HCT116 (cell line): Measurements from ENCODE around the gene GRHL1. TPM values are rescaled to one million over a fixed set of nuclear protein-coding genes. Genes with fewer than 3 reads are reported as not detected.

Experiments
- ATAC-seq: fragments of 200-7000 bp; cut with Tn5 transposase; 2 replicates; pipeline ENCODE4 v1.9.1; 2020; ENCODE audit warnings: mild to moderate bottlenecking, moderate library complexity
- BruUV-seq: library from RNA; stranded (reverse); fragments of 400-500 nt; replicated peaks from 2 replicates; lab custom pipeline; 2021; lab: Mats Ljungman, UMichigan
- CTCF ChIA-PET: fragments of 300-600 bp; sonication (Branson Sonifier 250); formaldehyde crosslinking; loops from one replicate; lab custom pipeline; 2021; ENCODE audit warnings: antibody characterized with exemption; lab: Charles Lee
- POLR2A ChIA-PET: fragments of 300-600, 350-600 bp; sonication (Branson Sonifier 250); formaldehyde crosslinking; loops from one replicate; lab custom pipeline; 2021; ENCODE audit warnings: antibody characterized with exemption; lab: Charles Lee
- RAD21 ChIA-PET, 2 experiments: fragments of 300-600 bp; sonication (Branson Sonifier 250); formaldehyde crosslinking; loops; one replicate each; lab custom pipeline; 2023; ENCODE audit warnings: low total read pairs in 2 of 2; ENCODE audit not compliant: uncharacterized antibody in 2 of 2, unreplicated experiment in 2 of 2, low non-redundant PET in 1 of 2; lab: Charles Lee
- DNase-seq: peaks from one replicate; pipeline ENCODE4 v3.0.0-alpha.2; 2010; ENCODE audit warnings: low read depth, low spot score
- H2AFZ ChIP-seq: fragments of 200-600 bp; shearing (Covaris generic), sonication (generic); 2 replicates; pipeline ENCODE4 v1.6.1; 2017; ENCODE audit warnings: low read depth, mixed run types, mixed read lengths, antibody characterized with exemption, low read length; ENCODE audit not compliant: poor library complexity, severe bottlenecking
- H3K27ac ChIP-seq: 2 replicates; pipeline ENCODE4 v1.5.1; 2012; ENCODE audit warnings: low read depth, low read length
- H3K27me3 ChIP-seq: fragments of 200-600 bp; sonication (generic); 2 replicates; pipeline ENCODE4 v1.6.1; 2016; ENCODE audit warnings: mixed run types, low read length, mixed read lengths; ENCODE audit not compliant: insufficient read depth
- H3K36me3 ChIP-seq, 2 experiments: fragments of 200-500 bp in 1 of 2; fragments of 200-600 bp in 1 of 2; sonication (Bioruptor generic) in 1 of 2; sonication (generic) in 1 of 2; 2 replicates each; pipeline versions ENCODE4 v1.5.1 to v1.6.1; 2014 to 2016; ENCODE audit warnings: low read length in 2 of 2, inconsistent platforms in 1 of 2, mixed read lengths in 1 of 2, mixed run types in 1 of 2; ENCODE audit not compliant: insufficient read depth in 2 of 2, control insufficient read depth in 1 of 2
- H3K4me1 ChIP-seq, 2 experiments: fragments of 200-600 bp in 1 of 2; sonication (generic) in 1 of 2; 2 replicates each; pipeline versions ENCODE4 v1.5.1 to v1.6.1; 2012 to 2017; ENCODE audit warnings: low read length in 2 of 2, inconsistent platforms in 1 of 2, mild to moderate bottlenecking in 1 of 2, mixed read lengths in 1 of 2, mixed run types in 1 of 2, moderate library complexity in 1 of 2; ENCODE audit not compliant: insufficient read depth in 2 of 2, control insufficient read depth in 1 of 2
- H3K4me2 ChIP-seq: fragments of 200-600 bp; sonication (generic); 2 replicates; pipeline ENCODE4 v1.6.1; 2017; ENCODE audit warnings: mixed run types, low read length, mixed read lengths
- H3K4me3 ChIP-seq, 2 experiments: fragments of 200-600 bp in 1 of 2; sonication (generic) in 1 of 2; replicated peaks in 1 of 2; 2 replicates each; pipeline ENCODE4 v1.5.1; 2011 to 2016; ENCODE audit warnings: low read length in 2 of 2, control low read depth in 1 of 2, low read depth in 1 of 2, mild to moderate bottlenecking in 1 of 2, mixed read lengths in 1 of 2, mixed run types in 1 of 2
- H3K79me2 ChIP-seq: fragments of 200-600 bp; sonication (generic); 2 replicates; pipeline ENCODE4 v1.6.1; 2017; ENCODE audit warnings: mild to moderate bottlenecking, mixed run types, low read length, moderate library complexity, mixed read lengths; ENCODE audit not compliant: insufficient read depth
- H3K9ac ChIP-seq: fragments of 200-600 bp; sonication (generic); 2 replicates; pipeline ENCODE4 v1.6.1; 2016; ENCODE audit warnings: low read length, mixed read lengths
- H3K9me2 ChIP-seq: fragments of 200-600 bp; sonication (generic), shearing (Covaris generic); 2 replicates; pipeline ENCODE4 v1.6.1; 2017; ENCODE audit warnings: mixed run types, mild to moderate bottlenecking, moderate library complexity; ENCODE audit not compliant: insufficient read depth
- H3K9me3 ChIP-seq, 2 experiments: fragments of 200-500 bp in 1 of 2; fragments of 200-600 bp in 1 of 2; sonication (Bioruptor generic) in 1 of 2; sonication (generic) in 1 of 2; 2 replicates each; pipeline ENCODE4 v1.6.1; 2014 to 2017; ENCODE audit warnings: low read length in 2 of 2, mixed read lengths in 2 of 2, inconsistent platforms in 1 of 2, low read depth in 1 of 2, mild to moderate bottlenecking in 1 of 2, mixed run types in 1 of 2, moderate library complexity in 1 of 2; ENCODE audit not compliant: control insufficient read depth in 1 of 2, insufficient read depth in 1 of 2
- H4K20me1 ChIP-seq: fragments of 200-600 bp; sonication (generic), shearing (Covaris generic); 2 replicates; pipeline ENCODE4 v1.6.1; 2017; ENCODE audit warnings: mixed run types, mild to moderate bottlenecking, moderate library complexity; ENCODE audit not compliant: insufficient read depth
- ATF3 ChIP-seq: IDR thresholded peaks from 2 replicates; pipeline ENCODE4 v1.6.1; 2012
- CBX3 ChIP-seq: IDR thresholded peaks from 2 replicates; pipeline ENCODE4 v1.6.1; 2012; ENCODE audit warnings: low read depth
- EGR1 ChIP-seq: IDR thresholded peaks from 2 replicates; pipeline ENCODE4 v1.6.1; 2012; ENCODE audit warnings: low read depth
- EZH2 ChIP-seq: fragments of 200-600 bp; sonication (generic); IDR thresholded peaks from 2 replicates; pipeline ENCODE4 v1.6.1; 2017; ENCODE audit warnings: antibody characterized with exemption, mixed run types
- FOSL1 ChIP-seq: IDR thresholded peaks from 2 replicates; pipeline ENCODE4 v1.6.1; 2012; ENCODE audit warnings: low read depth
- JUND ChIP-seq: IDR thresholded peaks from 2 replicates; pipeline ENCODE4 v1.6.1; 2012
- RAD21 ChIP-seq: IDR thresholded peaks from 2 replicates; pipeline ENCODE4 v1.6.1; 2012; ENCODE audit warnings: low read depth, mild to moderate bottlenecking
- SIN3A ChIP-seq: IDR thresholded peaks from 2 replicates; pipeline ENCODE4 v1.6.1; 2012; ENCODE audit warnings: low read depth
- SRF ChIP-seq: IDR thresholded peaks from 2 replicates; pipeline ENCODE4 v1.6.1; 2012; ENCODE audit warnings: low read depth
- TCF7L2 ChIP-seq: IDR thresholded peaks from 2 replicates; pipeline ENCODE4 v1.7.0; 2011; ENCODE audit warnings: borderline replicate concordance, inconsistent platforms; ENCODE audit not compliant: insufficient read depth, insufficient read length; ENCODE audit errors: extremely low read depth
- ZFX ChIP-seq: fragments of 450-650 bp; IDR thresholded peaks from 2 replicates; pipeline ENCODE4 v1.6.1; 2017
- intact Hi-C: fragments of 100-400 bp; cut with micrococcal nuclease; formaldehyde crosslinking; loops from 2 replicates; pipeline ENCODE4 v1.10.0; 2022
- total RNA-seq: library from RNA; stranded (reverse); gene quantifications from one replicate; pipeline ENCODE4 v1.2.1, GENCODE V29; 2021; ENCODE audit not compliant: unreplicated experiment

GRHL1 gene
- total RNA-seq, 1 experiment from 2014 or later: 8.5 TPM

GRCh38 chr2:10028988-10029874, 77.7 kb downstream of the GRHL1 start:
- Histone ChIP-seq H3K4me3 (no peak overlapping the region), H4K20me1 (no peaks in the 10 kb centered on the region), H3K27me3 (no peaks in the 10 kb centered on the region), H3K9me3 (no peaks in the 10 kb centered on the region), H3K36me3 (no peaks in the 10 kb centered on the region), H3K27ac (no peak overlapping the region), H3K4me1 (no peaks in the 10 kb centered on the region), H3K9me2 (no peaks in the 10 kb centered on the region), H2AFZ (no peak overlapping the region), H3K79me2 (no peaks in the 10 kb centered on the region), H3K9ac (no peak overlapping the region), H3K4me2 (no peak overlapping the region)
- DNase-seq: no peak
- ATAC-seq: no peak
- intact Hi-C loops: no loop called here
- BruUV-seq: no TSS peak
- CTCF ChIA-PET: no interaction called here
- TF ChIP-seq JUND: no peak
- no peak for TF ChIP-seq ZFX
- TF ChIP-seq CBX3: no peak
- TF ChIP-seq EGR1: no peak
- no peak for TF ChIP-seq RAD21
- no peak for TF ChIP-seq EZH2
- no peak for TF ChIP-seq SRF
- TF ChIP-seq ATF3: no peak
- no peak for TF ChIP-seq SIN3A
- no peak for TF ChIP-seq TCF7L2
- TF ChIP-seq FOSL1: no peak
- RAD21 ChIA-PET: no interaction called here
- POLR2A ChIA-PET: interaction anchor here (0.8 kb wide), 1 partner anchor 14 kb away, joined by 3 read pairs; the partner anchor contains the start of gene KLF11

GRCh38 chr2:10029875-10030223, 78.4 kb downstream of the GRHL1 start:
- TF ChIP-seq FOSL1: no peak
- Histone ChIP-seq H3K4me2 (no peak overlapping the region), H3K9ac (no peak overlapping the region), H3K79me2 (no peaks in the 10 kb centered on the region), H4K20me1 (no peaks in the 10 kb centered on the region), H3K36me3 (no peaks in the 10 kb centered on the region), H3K9me2 (no peaks in the 10 kb centered on the region), H3K27ac (no peak overlapping the region), H2AFZ (no peak overlapping the region), H3K9me3 (no peaks in the 10 kb centered on the region), H3K4me1 (no peaks in the 10 kb centered on the region), H3K4me3 (no peak overlapping the region), H3K27me3 (no peaks in the 10 kb centered on the region)
- BruUV-seq: no TSS peak
- ChIA-PET POLR2A (no interaction called here), RAD21 (no interaction called here), CTCF (no interaction called here)
- intact Hi-C loops: no loop called here
- no peak for DNase-seq
- no peak for ATAC-seq
